Stomach (tissue), 4 donors: ENCODE results near the gene SAXO1.

ENCODE experiments used
- CTCF ChIP-seq, 7 experiments: fragments of 450-650 bp in 4 of 7; fragments of 200-600 bp in 3 of 7; sonication (generic) in 3 of 7; IDR thresholded peaks; one replicate each; pipeline ENCODE4 v1.5.1; 2016 to 2019; ENCODE audit warnings: antibody characterized with exemption in 7 of 7, control low read depth in 2 of 7, mild to moderate bottlenecking in 1 of 7
- POLR2A ChIP-seq, 4 donors: fragments of 450-650 bp; IDR thresholded peaks; one replicate each; pipeline ENCODE4 v1.6.1; 2016; ENCODE audit warnings: antibody characterized with exemption in 4 of 4, control low read depth in 2 of 4, mild to moderate bottlenecking in 1 of 4, moderate library complexity in 1 of 4

- TF ChIP-seq CTCF (IDR thresholded peaks at IDR 0.05): no peak
- no peak for TF ChIP-seq POLR2A (IDR thresholded peaks at IDR 0.05)
These were observed 56.1 kb downstream of the SAXO1 start for GRCh38 chr9:18976709-18977531.
